ENCODE results near the gene GAS7.

Gene GAS7

GRCh38 chr17:10198509-10199249 lies at the start of gene GAS7:
Gene GAS7 (minus strand): TSS chr17:10198606.
- Histone ChIP-seq H3K9ac (ENCODE audit: low read length in 2 of 2) (peak within 1 kb of the TSS; percentile 17 to 51), H3K27ac (ENCODE audit: low read length) (no peak within 1 kb of the TSS), H3K9me3 (ENCODE audit: control insufficient read depth in 2 of 2, low read length in 2 of 2) (peaks cover 7 to 8% of the 10 kb centered on the region in 2 donors), H3K27me3 (ENCODE audit: control insufficient read depth in 1 of 2, insufficient read depth in 2 of 2, low read length in 2 of 2) (peaks cover 8 to 13% of the 10 kb centered on the region in 2 donors), H3K36me3 (ENCODE audit: control insufficient read depth in 2 of 2, insufficient read depth in 2 of 2, low read length in 2 of 2) (no peaks in the 10 kb centered on the region), H3K4me1 (ENCODE audit: control insufficient read depth, insufficient read depth, low read length) (peaks cover 22% of the 10 kb centered on the region), H3K4me3 (ENCODE audit: low read length in 2 of 2) (peak within 1 kb of the TSS; percentile 57 to 77)

GRCh38 chr17:10247810-10248209 lies 49.4 kb upstream of the GAS7 start:
- H3K4me3 ChIP-seq (ENCODE audit: low read length in 2 of 2), result no peak overlapping the region
- H3K9ac ChIP-seq (ENCODE audit: low read length in 2 of 2), result no peak overlapping the region
- H3K27me3 ChIP-seq (ENCODE audit: control insufficient read depth in 1 of 2, insufficient read depth in 2 of 2, low read length in 2 of 2), result no peaks in the 10 kb centered on the region
- peaks cover 0 to 5% of the 10 kb centered on the region in 2 donors for H3K9me3 ChIP-seq (ENCODE audit: control insufficient read depth in 2 of 2, low read length in 2 of 2)
- no peak overlapping the region for H3K27ac ChIP-seq (ENCODE audit: low read length)
- no peaks in the 10 kb centered on the region for H3K36me3 ChIP-seq (ENCODE audit: control insufficient read depth in 2 of 2, insufficient read depth in 2 of 2, low read length in 2 of 2)
- no peaks in the 10 kb centered on the region for H3K4me1 ChIP-seq (ENCODE audit: control insufficient read depth, insufficient read depth, low read length)

GRCh38 chr17:10243883-10244844 lies 45.8 kb upstream of the GAS7 start:
- H3K4me1 ChIP-seq (ENCODE audit: control insufficient read depth, insufficient read depth, low read length), result no peaks in the 10 kb centered on the region
- H3K27ac ChIP-seq (ENCODE audit: low read length), result no peak overlapping the region
- H3K36me3 ChIP-seq (ENCODE audit: control insufficient read depth in 2 of 2, insufficient read depth in 2 of 2, low read length in 2 of 2), result no peaks in the 10 kb centered on the region
- peaks cover 0 to 2% of the 10 kb centered on the region in 2 donors for H3K9me3 ChIP-seq (ENCODE audit: control insufficient read depth in 2 of 2, low read length in 2 of 2)
- no peak overlapping the region for H3K9ac ChIP-seq (ENCODE audit: low read length in 2 of 2)
- no peak overlapping the region for H3K4me3 ChIP-seq (ENCODE audit: low read length in 2 of 2)
- no peaks in the 10 kb centered on the region for H3K27me3 ChIP-seq (ENCODE audit: control insufficient read depth in 1 of 2, insufficient read depth in 2 of 2, low read length in 2 of 2)

- Histone ChIP-seq H3K4me3 (ENCODE audit: low read length in 2 of 2) (no peak overlapping the region), H3K4me1 (ENCODE audit: control insufficient read depth, insufficient read depth, low read length) (no peaks in the 10 kb centered on the region), H3K27me3 (ENCODE audit: control insufficient read depth in 1 of 2, insufficient read depth in 2 of 2, low read length in 2 of 2) (no peaks in the 10 kb centered on the region), H3K9ac (ENCODE audit: low read length in 2 of 2) (no peak overlapping the region), H3K27ac (ENCODE audit: low read length) (no peak overlapping the region), H3K36me3 (ENCODE audit: control insufficient read depth in 2 of 2, insufficient read depth in 2 of 2, low read length in 2 of 2) (no peaks in the 10 kb centered on the region), H3K9me3 (ENCODE audit: control insufficient read depth in 2 of 2, low read length in 2 of 2) (peaks cover 0 to 2% of the 10 kb centered on the region in 2 donors)
These were observed 43.4 kb upstream of the GAS7 start for GRCh38 chr17:10241781-10242180.

- H3K4me1 ChIP-seq (ENCODE audit: control insufficient read depth, insufficient read depth, low read length), result no peaks in the 10 kb centered on the region
- H3K27me3 ChIP-seq (ENCODE audit: control insufficient read depth in 1 of 2, insufficient read depth in 2 of 2, low read length in 2 of 2), result no peaks in the 10 kb centered on the region
- H3K9me3 ChIP-seq (ENCODE audit: control insufficient read depth in 2 of 2, low read length in 2 of 2), result no peaks in the 10 kb centered on the region
- no peaks in the 10 kb centered on the region for H3K36me3 ChIP-seq (ENCODE audit: control insufficient read depth in 2 of 2, insufficient read depth in 2 of 2, low read length in 2 of 2)
- H3K27ac ChIP-seq (ENCODE audit: low read length), result no peak overlapping the region
- H3K9ac ChIP-seq (ENCODE audit: low read length in 2 of 2), result no peak overlapping the region
- no peak overlapping the region for H3K4me3 ChIP-seq (ENCODE audit: low read length in 2 of 2)
These were observed 40.3 kb upstream of the GAS7 start for GRCh38 chr17:10238661-10239060.

- H3K36me3 ChIP-seq (ENCODE audit: control insufficient read depth in 2 of 2, insufficient read depth in 2 of 2, low read length in 2 of 2), result no peaks in the 10 kb centered on the region
- H3K9ac ChIP-seq (ENCODE audit: low read length in 2 of 2), result no peak overlapping the region
- H3K27me3 ChIP-seq (ENCODE audit: control insufficient read depth in 1 of 2, insufficient read depth in 2 of 2, low read length in 2 of 2), result no peaks in the 10 kb centered on the region
- no peak overlapping the region for H3K27ac ChIP-seq (ENCODE audit: low read length)
- H3K4me3 ChIP-seq (ENCODE audit: low read length in 2 of 2), result no peak overlapping the region
- no peaks in the 10 kb centered on the region for H3K9me3 ChIP-seq (ENCODE audit: control insufficient read depth in 2 of 2, low read length in 2 of 2)
- no peaks in the 10 kb centered on the region for H3K4me1 ChIP-seq (ENCODE audit: control insufficient read depth, insufficient read depth, low read length)
These were observed 35.6 kb upstream of the GAS7 start for GRCh38 chr17:10234033-10234432.

GRCh38 chr17:10233161-10233560 lies 34.8 kb upstream of the GAS7 start:
- H3K27me3 ChIP-seq (ENCODE audit: control insufficient read depth in 1 of 2, insufficient read depth in 2 of 2, low read length in 2 of 2), result no peaks in the 10 kb centered on the region
- H3K4me1 ChIP-seq (ENCODE audit: control insufficient read depth, insufficient read depth, low read length), result no peaks in the 10 kb centered on the region
- H3K9me3 ChIP-seq (ENCODE audit: control insufficient read depth in 2 of 2, low read length in 2 of 2), result no peaks in the 10 kb centered on the region
- H3K36me3 ChIP-seq (ENCODE audit: control insufficient read depth in 2 of 2, insufficient read depth in 2 of 2, low read length in 2 of 2), result no peaks in the 10 kb centered on the region
- H3K9ac ChIP-seq (ENCODE audit: low read length in 2 of 2), result no peak overlapping the region
- H3K4me3 ChIP-seq (ENCODE audit: low read length in 2 of 2), result no peak overlapping the region
- no peak overlapping the region for H3K27ac ChIP-seq (ENCODE audit: low read length)

- Histone ChIP-seq H3K36me3 (ENCODE audit: control insufficient read depth in 2 of 2, insufficient read depth in 2 of 2, low read length in 2 of 2) (no peaks in the 10 kb centered on the region), H3K9me3 (ENCODE audit: control insufficient read depth in 2 of 2, low read length in 2 of 2) (no peaks in the 10 kb centered on the region), H3K4me3 (ENCODE audit: low read length in 2 of 2) (no peak overlapping the region), H3K4me1 (ENCODE audit: control insufficient read depth, insufficient read depth, low read length) (no peaks in the 10 kb centered on the region), H3K27ac (ENCODE audit: low read length) (no peak overlapping the region), H3K27me3 (ENCODE audit: control insufficient read depth in 1 of 2, insufficient read depth in 2 of 2, low read length in 2 of 2) (no peaks in the 10 kb centered on the region), H3K9ac (ENCODE audit: low read length in 2 of 2) (no peak overlapping the region)
These were observed 30.8 kb upstream of the GAS7 start for GRCh38 chr17:10229181-10229580.

- Histone ChIP-seq H3K4me3 (ENCODE audit: low read length in 2 of 2) (no peak overlapping the region), H3K27ac (ENCODE audit: low read length) (no peak overlapping the region), H3K4me1 (ENCODE audit: control insufficient read depth, insufficient read depth, low read length) (no peaks in the 10 kb centered on the region), H3K36me3 (ENCODE audit: control insufficient read depth in 2 of 2, insufficient read depth in 2 of 2, low read length in 2 of 2) (no peaks in the 10 kb centered on the region), H3K9me3 (ENCODE audit: control insufficient read depth in 2 of 2, low read length in 2 of 2) (no peaks in the 10 kb centered on the region), H3K27me3 (ENCODE audit: control insufficient read depth in 1 of 2, insufficient read depth in 2 of 2, low read length in 2 of 2) (no peaks in the 10 kb centered on the region), H3K9ac (ENCODE audit: low read length in 2 of 2) (no peak overlapping the region)
These were observed 28.7 kb upstream of the GAS7 start for GRCh38 chr17:10226930-10227695.

- H3K4me3 ChIP-seq (ENCODE audit: low read length in 2 of 2), result no peak overlapping the region
- H3K36me3 ChIP-seq (ENCODE audit: control insufficient read depth in 2 of 2, insufficient read depth in 2 of 2, low read length in 2 of 2), result no peaks in the 10 kb centered on the region
- no peaks in the 10 kb centered on the region for H3K9me3 ChIP-seq (ENCODE audit: control insufficient read depth in 2 of 2, low read length in 2 of 2)
- H3K27ac ChIP-seq (ENCODE audit: low read length), result no peak overlapping the region
- H3K9ac ChIP-seq (ENCODE audit: low read length in 2 of 2), result no peak overlapping the region
- H3K4me1 ChIP-seq (ENCODE audit: control insufficient read depth, insufficient read depth, low read length), result no peaks in the 10 kb centered on the region
- no peaks in the 10 kb centered on the region for H3K27me3 ChIP-seq (ENCODE audit: control insufficient read depth in 1 of 2, insufficient read depth in 2 of 2, low read length in 2 of 2)
These were observed 26.3 kb upstream of the GAS7 start for GRCh38 chr17:10224582-10225195.

Measured in stomach smooth muscle (tissue), 2 donors.